ENCODE measurements around the gene RPS27L.

GRCh38 chr15:63188247-63188925 is 31.1 kb upstream of the RPS27L start:
- TF ChIP-seq KDM4A (IDR thresholded peaks at IDR 0.05; ENCODE audit: low read depth, low read length, severe bottlenecking) = no peak
- no peak for TF ChIP-seq MAFK (IDR thresholded peaks at IDR 0.05; ENCODE audit: low read depth, low read length)
- no peak for TF ChIP-seq POLR2A (IDR thresholded peaks at IDR 0.05; ENCODE audit: control extremely low read depth in 1 of 2, low read depth in 2 of 2, low read length in 2 of 2)
- no peak for TF ChIP-seq CTCF (IDR thresholded peaks at IDR 0.05; ENCODE audit: control extremely low read depth in 1 of 3, insufficient read depth in 1 of 3, low read depth in 1 of 3, low read length in 3 of 3)
- TF ChIP-seq JUND (IDR thresholded peaks at IDR 0.05; ENCODE audit: low read length) = no peak
- no peak for TF ChIP-seq TCF12 (IDR thresholded peaks at IDR 0.05; ENCODE audit: low read depth, low read length)
- TF ChIP-seq CEBPB (IDR thresholded peaks at IDR 0.05; ENCODE audit: low read depth, low read length) = no peak
- TF ChIP-seq RFX5 (IDR thresholded peaks at IDR 0.05; ENCODE audit: borderline replicate concordance, low read depth, low read length) = no peak
- TF ChIP-seq JUN (IDR thresholded peaks at IDR 0.05; ENCODE audit: low read depth, low read length) = no peak
- TF ChIP-seq CHD2 (IDR thresholded peaks at IDR 0.05; ENCODE audit: low read length) = no peak

Measured in H1 (cell line).